GM19467 (cell line): ENCODE measurements around the gene IZUMO4.

Experiments
- ATAC-seq: cut with Tn5 transposase; IDR thresholded peaks from one replicate; pipeline ENCODE4 v1.9.1; 2021; ENCODE audit warnings: mild to moderate bottlenecking, moderate library complexity; ENCODE audit not compliant: unreplicated experiment

IZUMO4 gene

GRCh38 chr19:2103045-2103707 is 6.5 kb downstream of the IZUMO4 start:
- no peak for ATAC-seq

- no peak for ATAC-seq
Measured at GRCh38 chr19:2108251-2109016, 11.7 kb downstream of the IZUMO4 start.

GRCh38 chr19:2109046-2109864 is 12.5 kb downstream of the IZUMO4 start:
- no peak for ATAC-seq

GRCh38 chr19:2110822-2111221 is 14.1 kb downstream of the IZUMO4 start:
- ATAC-seq = no peak

GRCh38 chr19:2111425-2111824 is 14.7 kb downstream of the IZUMO4 start:
- no peak for ATAC-seq

- no peak for ATAC-seq
Measured at GRCh38 chr19:2111886-2112285, 15.2 kb downstream of the IZUMO4 start.

GRCh38 chr19:2112516-2113320 is 16.0 kb downstream of the IZUMO4 start:
- no peak for ATAC-seq

- no peak for ATAC-seq
Measured at GRCh38 chr19:2113439-2114211, 16.9 kb downstream of the IZUMO4 start.

- no peak for ATAC-seq
Measured at GRCh38 chr19:2114218-2114617, 17.5 kb downstream of the IZUMO4 start.

GRCh38 chr19:2114821-2115220 is 18.1 kb downstream of the IZUMO4 start:
- ATAC-seq = no peak

- no peak for ATAC-seq
Measured at GRCh38 chr19:2115324-2115723, 18.6 kb downstream of the IZUMO4 start.

- no peak for ATAC-seq
Measured at GRCh38 chr19:2115911-2116426, 19.3 kb downstream of the IZUMO4 start.

- ATAC-seq = no peak
Measured at GRCh38 chr19:2116507-2116906, 19.8 kb downstream of the IZUMO4 start.

- ATAC-seq = no peak
Measured at GRCh38 chr19:2117215-2117960, 20.7 kb downstream of the IZUMO4 start.

- no peak for ATAC-seq
Measured at GRCh38 chr19:2118438-2118837, 21.7 kb downstream of the IZUMO4 start.

GRCh38 chr19:2119921-2120785 is 23.4 kb downstream of the IZUMO4 start:
- ATAC-seq = no peak

- ATAC-seq = no peak
Measured at GRCh38 chr19:2120821-2121220, 24.1 kb downstream of the IZUMO4 start.

GRCh38 chr19:2121416-2122051 is 24.8 kb downstream of the IZUMO4 start:
- no peak for ATAC-seq
